Activated CD4-positive, alpha-beta memory T cell treated with anti-CD3 and anti-CD28 coated beads for 36 hours (primary cell): ENCODE measurements around the gene AFTPH. TPM values are rescaled to one million over a fixed set of nuclear protein-coding genes. Genes with fewer than 3 reads are reported as not detected.

Experiments
- CTCF ChIA-PET: fragments of 350-600 bp; sonication (Branson Sonifier 250); formaldehyde crosslinking; loops from one replicate; lab custom pipeline; 2021; ENCODE audit warnings: antibody characterized with exemption, inconsistent platforms; lab: Charles Lee
- POLR2A ChIA-PET: fragments of 350-600 bp; sonication (Branson Sonifier 250); formaldehyde crosslinking; loops from one replicate; lab custom pipeline; 2021; ENCODE audit warnings: antibody characterized with exemption; lab: Charles Lee
- DNase-seq: peaks from one replicate; pipeline ENCODE4 v3.0.0-alpha.2; 2020
- H3K27ac Mint-ChIP-seq: one replicate; pipeline ENCODE4 v1.8.0; 2021; ENCODE audit warnings: mixed read lengths
- H3K27me3 Mint-ChIP-seq: one replicate; pipeline ENCODE4 v1.8.0; 2021; ENCODE audit warnings: mixed read lengths
- H3K36me3 Mint-ChIP-seq: one replicate; pipeline ENCODE4 v1.8.0; 2021; ENCODE audit warnings: mixed read lengths
- H3K4me1 Mint-ChIP-seq: one replicate; pipeline ENCODE4 v1.8.0; 2021; ENCODE audit warnings: low read depth, mixed read lengths
- H3K4me3 Mint-ChIP-seq: one replicate; pipeline ENCODE4 v1.8.0; 2021; ENCODE audit warnings: mild to moderate bottlenecking, mixed read lengths
- H3K9me3 Mint-ChIP-seq: one replicate; pipeline ENCODE4 v1.8.0; 2021; ENCODE audit warnings: mixed read lengths
- intact Hi-C: fragments of 100-400 bp; cut with micrococcal nuclease; formaldehyde crosslinking; loops from one replicate; pipeline ENCODE4 v1.15.1; 2023
- total RNA-seq, 2 experiments: library from RNA; stranded (reverse); gene quantifications; one replicate each; pipeline ENCODE4 v1.2.3, GENCODE V29; 2021

Gene AFTPH
- total RNA-seq, 2 experiments from 2014 or later = 34.8 to 36.4 TPM

GRCh38 chr2:64485331-64485730 is 38.8 kb upstream of the AFTPH start:
- Mint-ChIP-seq H3K4me1 (peaks cover 10% of the 10 kb centered on the region), H3K27me3 (no peaks in the 10 kb centered on the region), H3K4me3 (no peak overlapping the region), H3K27ac (no peak overlapping the region), H3K36me3 (no peaks in the 10 kb centered on the region), H3K9me3 (no peaks in the 10 kb centered on the region)
- POLR2A ChIA-PET = no interaction called here
- CTCF ChIA-PET = interaction anchor here (0.7 to 16.6 kb wide), 5 partner anchors 40 to 808 kb away, joined by 3 to 368 read pairs (median 5); no protein-coding TSS in a partner anchor
- DNase-seq = no peak
- intact Hi-C loops = loop anchor here (5.0 kb wide), 1 partner anchor 93 kb away; no protein-coding TSS in a partner anchor

DNA sequence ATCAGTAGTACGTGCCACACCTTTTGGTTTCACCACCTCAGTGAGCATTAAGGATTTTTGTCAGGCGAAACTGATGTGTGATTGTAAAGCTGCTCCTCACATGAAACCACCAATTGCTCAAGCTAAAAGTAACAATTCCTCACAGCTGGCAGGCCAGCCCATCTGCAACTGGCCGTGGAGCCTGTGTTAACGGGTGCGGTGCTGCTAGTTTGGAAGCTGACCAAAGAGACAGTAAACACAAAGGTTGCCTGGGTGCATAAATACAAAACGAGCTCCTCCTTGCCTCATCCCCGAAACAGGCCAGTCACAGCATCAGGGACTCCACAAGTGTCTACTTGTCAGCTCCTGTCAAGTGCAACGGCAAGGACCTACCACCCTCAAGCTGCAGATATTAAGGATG is 38.2 kb upstream of the AFTPH start:
- ChIA-PET CTCF (interaction anchor here (0.9 to 16.6 kb wide), 3 partner anchors 126 to 437 kb away, joined by 3 to 368 read pairs (median 13); no protein-coding TSS in a partner anchor), POLR2A (no interaction called here)
- Mint-ChIP-seq H3K27me3 (no peaks in the 10 kb centered on the region), H3K4me3 (no peak overlapping the region), H3K9me3 (no peaks in the 10 kb centered on the region), H3K27ac (no peak overlapping the region), H3K36me3 (no peaks in the 10 kb centered on the region), H3K4me1 (peaks cover 10% of the 10 kb centered on the region)
- DNase-seq = no peak
- intact Hi-C loops = loop anchor here (5.0 kb wide), 1 partner anchor 94 kb away; no protein-coding TSS in a partner anchor

DNA sequence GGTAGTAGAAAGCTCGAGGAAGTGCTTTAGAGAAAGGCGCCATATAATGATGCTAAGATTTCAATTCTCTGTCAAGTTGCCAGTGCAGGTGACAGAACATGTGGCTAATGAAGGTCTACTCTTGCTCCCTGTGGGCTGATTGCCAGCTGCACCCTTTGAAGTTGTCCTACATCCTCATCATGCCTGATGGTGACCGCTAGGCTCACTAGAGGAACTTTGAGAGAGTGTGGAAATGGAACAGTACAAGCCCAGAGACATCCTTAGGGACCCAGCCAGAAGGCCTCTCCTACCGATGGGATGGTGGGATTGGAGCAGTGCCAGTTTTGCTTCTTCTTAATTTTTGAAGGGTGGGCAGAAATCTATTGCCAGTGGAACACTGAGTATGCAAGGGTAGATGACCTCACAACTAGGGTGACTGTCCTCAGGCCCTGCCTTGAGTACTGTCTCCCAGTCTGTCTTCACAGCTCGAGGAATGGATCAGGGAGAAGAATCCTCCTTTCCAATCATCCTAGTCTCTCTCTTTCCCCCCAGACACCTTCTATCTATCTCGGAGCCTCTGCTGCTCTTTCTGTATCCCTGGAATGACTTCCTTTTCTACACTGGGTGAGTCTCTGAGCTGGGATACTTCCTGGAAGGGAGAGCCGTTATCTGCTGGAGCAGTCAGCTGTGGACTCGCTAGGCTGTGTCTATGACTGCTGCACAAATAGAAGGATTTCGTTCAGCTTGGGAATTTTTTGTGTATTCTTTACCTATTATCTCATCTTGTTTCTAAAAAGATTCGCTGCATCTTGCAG is 36.7 kb upstream of the AFTPH start:
- no peaks in the 10 kb centered on the region for H3K9me3 Mint-ChIP-seq
- H3K4me3 Mint-ChIP-seq = no peak overlapping the region
- CTCF ChIA-PET = interaction anchor here (0.6 to 16.6 kb wide), 73 partner anchors 8 to 557 kb away, joined by 3 to 368 read pairs (median 4); partner anchors contain the start of gene AFTPH
- no peak for DNase-seq
- POLR2A ChIA-PET = interaction anchor here (1.2 kb wide), 1 partner anchor 157 kb away, joined by 5 read pairs; no protein-coding TSS in a partner anchor
- no peak overlapping the region for H3K27ac Mint-ChIP-seq
- H3K36me3 Mint-ChIP-seq = no peaks in the 10 kb centered on the region
- H3K27me3 Mint-ChIP-seq = no peaks in the 10 kb centered on the region
- intact Hi-C loops = loop anchor here (1.0 to 5.0 kb wide), 3 partner anchors 95 to 438 kb away; no protein-coding TSS in a partner anchor
- H3K4me1 Mint-ChIP-seq = peaks cover 10% of the 10 kb centered on the region

DNA sequence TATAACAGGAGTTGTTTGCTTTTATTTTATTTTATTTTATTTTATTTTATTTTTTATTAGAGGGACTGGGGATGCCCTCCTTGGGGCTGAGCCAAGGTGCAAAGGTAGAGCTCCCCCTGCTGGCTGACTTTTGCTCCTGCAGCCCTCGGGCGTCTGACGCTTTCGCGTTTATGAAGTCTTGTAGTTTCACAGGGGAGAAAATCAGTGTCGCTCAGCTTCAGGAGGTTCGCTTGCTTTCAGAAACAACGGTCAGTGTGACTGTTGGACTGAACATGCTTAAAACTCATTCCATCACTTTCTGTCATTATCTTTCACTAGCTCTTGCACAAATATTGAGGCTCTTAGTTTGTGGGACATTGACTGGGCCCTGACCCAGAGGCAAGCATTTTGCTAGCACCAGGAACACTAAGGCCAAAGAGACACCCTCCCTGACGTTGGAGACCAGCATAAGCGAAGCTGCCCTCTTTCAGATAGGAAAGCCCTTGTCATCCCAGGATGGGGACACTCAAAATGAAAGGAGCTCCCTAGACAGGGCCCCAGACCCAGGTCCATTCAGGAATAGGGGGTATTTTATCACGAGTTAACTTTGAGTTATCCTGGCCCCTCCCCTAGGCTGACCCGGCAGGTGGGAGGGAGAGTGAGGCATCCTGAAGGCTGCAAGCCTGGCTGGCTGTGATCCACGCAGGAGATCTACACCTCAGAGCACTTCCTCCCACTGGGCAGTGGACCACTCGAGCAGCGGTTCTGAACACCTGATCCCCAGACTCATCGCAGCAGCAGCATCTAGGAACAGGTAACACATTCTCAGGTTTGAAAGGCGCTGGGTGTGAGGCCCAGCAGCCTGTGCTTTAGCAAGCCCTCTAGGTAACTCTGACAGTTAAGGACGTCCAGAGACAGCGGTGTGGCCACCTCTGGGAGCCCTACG is 35.8 kb upstream of the AFTPH start:
- Mint-ChIP-seq H3K9me3 (no peaks in the 10 kb centered on the region), H3K4me1 (peaks cover 10% of the 10 kb centered on the region), H3K27ac (no peak overlapping the region), H3K27me3 (peaks cover under 1% of the 10 kb centered on the region), H3K4me3 (no peak overlapping the region), H3K36me3 (no peaks in the 10 kb centered on the region)
- peak; percentile 85 for DNase-seq
- ChIA-PET CTCF (interaction anchor here (0.7 to 16.6 kb wide), 71 partner anchors 8 to 556 kb away, joined by 3 to 368 read pairs (median 5); partner anchors contain the start of gene AFTPH), POLR2A (interaction anchor here (0.5 to 1.2 kb wide), 3 partner anchors 46 to 406 kb away, joined by 3 to 5 read pairs (median 4); no protein-coding TSS in a partner anchor)
- intact Hi-C loops = loop anchor here (1.0 to 5.0 kb wide), 3 partner anchors 96 to 439 kb away; no protein-coding TSS in a partner anchor

GRCh38 chr2:64489081-64489751 is 34.9 kb upstream of the AFTPH start:
- intact Hi-C loops = loop anchor here (5.0 kb wide), 1 partner anchor 97 kb away; no protein-coding TSS in a partner anchor

DNA sequence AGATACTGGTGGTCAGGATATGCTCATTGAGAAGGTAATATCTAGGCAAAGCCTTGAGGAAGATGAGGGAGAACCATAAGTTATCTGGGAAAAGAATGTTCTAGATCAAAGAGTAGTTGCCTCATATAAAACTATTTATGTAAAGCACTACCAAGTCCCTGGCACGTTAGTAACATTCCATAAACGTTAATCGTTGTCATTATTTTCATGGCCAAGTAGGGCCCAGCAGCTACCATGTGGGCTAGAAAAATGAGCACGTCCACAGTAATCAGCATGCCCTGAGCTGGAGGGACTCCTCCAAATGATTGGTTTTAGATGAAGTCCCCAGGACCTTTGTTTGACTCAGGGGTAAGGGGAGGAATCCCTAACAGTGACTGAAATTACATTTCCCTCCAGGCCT is 32.7 kb upstream of the AFTPH start:
- ChIA-PET POLR2A (no interaction called here), CTCF (interaction anchor here (0.8 to 16.6 kb wide), 3 partner anchors 138 to 442 kb away, joined by 3 to 368 read pairs (median 4); no protein-coding TSS in a partner anchor)
- Mint-ChIP-seq H3K4me3 (no peak overlapping the region), H3K36me3 (no peaks in the 10 kb centered on the region), H3K4me1 (peaks cover 10% of the 10 kb centered on the region), H3K9me3 (no peaks in the 10 kb centered on the region), H3K27ac (no peak overlapping the region), H3K27me3 (peaks cover 5% of the 10 kb centered on the region)
- no peak for DNase-seq
- intact Hi-C loops = no loop called here

More at GRCh38 chr2:64489081-64489751, 34.9 kb upstream of the AFTPH start:
- H3K4me3 Mint-ChIP-seq = no peak overlapping the region
- CTCF ChIA-PET = interaction anchor here (0.9 to 16.6 kb wide), 8 partner anchors 11 to 443 kb away, joined by 3 to 368 read pairs (median 11); partner anchors contain the start of gene AFTPH
- H3K9me3 Mint-ChIP-seq = no peaks in the 10 kb centered on the region
- POLR2A ChIA-PET = no interaction called here
- H3K36me3 Mint-ChIP-seq = no peaks in the 10 kb centered on the region
- peaks cover 10% of the 10 kb centered on the region for H3K4me1 Mint-ChIP-seq
- H3K27me3 Mint-ChIP-seq = peaks cover 5% of the 10 kb centered on the region
- DNase-seq = no peak
- H3K27ac Mint-ChIP-seq = no peak overlapping the region

DNA sequence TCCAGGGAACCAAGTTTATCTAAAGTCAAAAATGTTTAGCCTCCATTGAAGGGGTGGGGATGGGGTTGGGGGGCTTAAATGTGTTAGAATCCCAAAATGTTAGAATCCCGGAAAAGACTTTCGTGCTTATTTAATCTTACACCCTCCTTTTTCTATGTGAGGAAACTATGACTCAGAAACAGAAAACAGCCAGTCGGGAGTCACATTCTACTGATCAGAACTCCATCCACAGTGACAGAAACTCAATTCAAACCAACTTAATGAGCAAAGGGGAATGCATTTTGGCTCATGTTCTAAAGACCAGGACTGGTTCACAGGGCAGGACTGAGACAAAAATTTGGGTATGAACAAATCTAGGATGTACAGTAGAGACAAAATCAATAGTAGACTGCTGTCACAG is 31.9 kb upstream of the AFTPH start:
- intact Hi-C loops = no loop called here
- no peak overlapping the region for H3K4me3 Mint-ChIP-seq
- ChIA-PET POLR2A (no interaction called here), CTCF (interaction anchor here (0.8 to 16.6 kb wide), 2 partner anchors 138 to 163 kb away, joined by 4 to 368 read pairs; no protein-coding TSS in a partner anchor)
- no peak overlapping the region for H3K27ac Mint-ChIP-seq
- DNase-seq = no peak
- H3K9me3 Mint-ChIP-seq = no peaks in the 10 kb centered on the region
- no peaks in the 10 kb centered on the region for H3K36me3 Mint-ChIP-seq
- peaks cover 11% of the 10 kb centered on the region for H3K27me3 Mint-ChIP-seq
- H3K4me1 Mint-ChIP-seq = peaks cover 10% of the 10 kb centered on the region

DNA sequence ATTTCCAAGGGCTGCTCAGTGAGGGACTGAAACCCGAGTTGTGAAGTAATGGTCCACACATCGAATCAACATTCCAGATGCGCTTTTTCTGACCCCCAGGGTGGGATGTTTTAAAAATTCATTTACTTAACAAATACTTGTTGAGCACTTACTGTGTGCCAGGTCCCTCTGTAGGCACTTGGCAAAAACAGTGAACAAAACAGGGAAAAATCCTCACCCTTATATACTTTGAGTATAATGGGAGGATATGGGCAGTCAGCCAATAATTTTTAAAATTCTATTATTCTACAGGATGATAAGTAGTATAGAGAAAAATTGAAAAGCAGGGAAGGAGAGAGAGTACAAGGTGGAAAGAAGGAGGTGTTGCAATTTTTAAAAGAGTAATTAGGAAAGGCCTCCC is 31.3 kb upstream of the AFTPH start:
- Mint-ChIP-seq H3K9me3 (no peaks in the 10 kb centered on the region), H3K27ac (no peak overlapping the region), H3K4me3 (no peak overlapping the region), H3K27me3 (peaks cover 14% of the 10 kb centered on the region), H3K36me3 (no peaks in the 10 kb centered on the region), H3K4me1 (peaks cover 10% of the 10 kb centered on the region)
- intact Hi-C loops = no loop called here
- no peak for DNase-seq
- ChIA-PET POLR2A (no interaction called here), CTCF (interaction anchor here (1.9 kb wide), 1 partner anchor 162 kb away, joined by 8 read pairs; no protein-coding TSS in a partner anchor)

DNA sequence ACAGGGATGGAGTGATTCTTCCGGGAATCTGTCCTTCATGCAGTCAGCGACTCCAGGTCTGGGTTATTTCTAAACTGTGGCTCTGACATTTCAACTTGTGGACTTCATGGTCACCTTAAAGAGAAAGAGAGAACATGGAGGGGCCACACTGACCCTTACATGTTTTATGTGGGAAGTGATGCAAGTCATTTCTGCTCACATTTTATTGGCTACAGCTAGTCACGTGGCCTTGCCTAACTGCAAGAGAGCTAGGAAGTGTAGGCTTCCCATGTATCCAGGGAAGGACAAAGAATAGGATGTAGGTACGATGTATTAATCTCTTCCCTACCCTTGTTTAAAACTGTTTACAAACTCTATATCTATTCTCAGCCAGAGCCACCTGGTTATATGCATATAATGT is 30.3 kb upstream of the AFTPH start:
- no peak overlapping the region for H3K27ac Mint-ChIP-seq
- peaks cover 3% of the 10 kb centered on the region for H3K4me1 Mint-ChIP-seq
- ChIA-PET CTCF (interaction anchor here (1.9 kb wide), 1 partner anchor 163 kb away, joined by 8 read pairs; no protein-coding TSS in a partner anchor), POLR2A (no interaction called here)
- no peaks in the 10 kb centered on the region for H3K36me3 Mint-ChIP-seq
- intact Hi-C loops = no loop called here
- H3K4me3 Mint-ChIP-seq = no peak overlapping the region
- peaks cover 14% of the 10 kb centered on the region for H3K27me3 Mint-ChIP-seq
- H3K9me3 Mint-ChIP-seq = no peaks in the 10 kb centered on the region
- DNase-seq = no peak

GRCh38 chr2:64498438-64498837 is 25.7 kb upstream of the AFTPH start:
- Mint-ChIP-seq H3K27me3 (peaks cover 17% of the 10 kb centered on the region), H3K36me3 (no peaks in the 10 kb centered on the region), H3K9me3 (no peaks in the 10 kb centered on the region), H3K27ac (no peak overlapping the region), H3K4me1 (peaks cover 10% of the 10 kb centered on the region), H3K4me3 (no peak overlapping the region)
- intact Hi-C loops = no loop called here
- ChIA-PET POLR2A (no interaction called here), CTCF (interaction anchor here (0.8 to 3.1 kb wide), 2 partner anchors 11 to 449 kb away, joined by 3 to 27 read pairs; no protein-coding TSS in a partner anchor)
- DNase-seq = no peak

DNA sequence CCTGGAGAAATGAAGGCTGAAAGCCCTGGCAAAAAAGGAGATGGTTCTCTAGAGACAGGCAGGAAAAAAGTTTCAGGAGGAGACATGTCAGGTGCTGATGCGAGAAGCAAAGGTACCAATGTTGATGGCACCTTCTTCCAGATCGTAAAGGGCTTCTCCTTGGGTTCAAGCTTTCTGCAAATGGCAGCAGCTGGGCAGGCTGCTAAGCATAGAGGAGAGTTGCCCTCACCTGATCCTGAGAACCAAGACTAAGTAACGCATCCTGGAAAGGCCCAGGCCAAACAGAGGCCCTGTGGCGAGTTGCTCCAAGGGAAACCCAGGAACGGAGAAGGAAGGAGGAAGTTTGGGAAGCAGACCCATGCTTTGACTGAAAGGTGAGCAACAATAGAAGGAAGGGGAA is 23.6 kb upstream of the AFTPH start:
- intact Hi-C loops = no loop called here
- H3K4me3 Mint-ChIP-seq = no peak overlapping the region
- POLR2A ChIA-PET = no interaction called here

More for the DNA sequence above, 23.6 kb upstream of the AFTPH start:
- no peak for DNase-seq
- no peak overlapping the region for H3K27ac Mint-ChIP-seq
- no peaks in the 10 kb centered on the region for H3K36me3 Mint-ChIP-seq
- H3K4me1 Mint-ChIP-seq = peaks cover 10% of the 10 kb centered on the region
- CTCF ChIA-PET = interaction anchor here (0.7 to 3.1 kb wide), 2 partner anchors 13 to 765 kb away, joined by 3 to 27 read pairs; no protein-coding TSS in a partner anchor
- peaks cover 16% of the 10 kb centered on the region for H3K27me3 Mint-ChIP-seq
- no peaks in the 10 kb centered on the region for H3K9me3 Mint-ChIP-seq
